Loucy (cell line): ENCODE measurements around the gene SPEM2.

Experiments used
- EZH2phosphoT487 ChIP-seq: fragments of 200-600 bp; IDR thresholded peaks from 2 replicates; pipeline ENCODE4 v1.6.1; 2018; ENCODE audit warnings: antibody characterized with exemption, mild to moderate bottlenecking, moderate library complexity, borderline replicate concordance
- TF ChIP-seq, protein P1 (sequence below): fragments of 200-600 bp; sonication (generic); conservative IDR thresholded peaks from 2 replicates; pipeline ENCODE4 v1.5.1; 2014; ENCODE audit warnings: mild to moderate bottlenecking, antibody characterized with exemption, low read length

DNA sequence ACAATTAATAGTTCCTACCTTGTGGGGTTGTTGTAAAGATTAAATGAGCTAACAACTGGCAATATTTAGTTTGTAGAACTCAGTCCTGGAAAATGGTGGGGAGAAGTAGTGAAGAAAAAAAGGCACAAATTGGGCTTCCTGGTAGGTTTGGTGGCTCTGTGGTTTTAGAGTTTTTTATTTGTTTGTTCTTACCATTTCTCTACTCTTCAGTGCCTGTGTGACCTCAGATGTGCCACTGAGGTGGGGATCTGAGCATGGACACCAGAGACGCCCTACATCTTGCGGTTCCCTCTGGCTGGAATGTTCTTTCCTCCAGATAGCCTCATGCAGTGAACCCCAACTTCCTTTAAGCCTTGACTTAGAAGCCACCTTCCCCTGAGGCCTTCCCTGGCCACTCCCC lies 46.3 kb downstream of the SPEM2 start:
- TF ChIP-seq, protein P1, sequence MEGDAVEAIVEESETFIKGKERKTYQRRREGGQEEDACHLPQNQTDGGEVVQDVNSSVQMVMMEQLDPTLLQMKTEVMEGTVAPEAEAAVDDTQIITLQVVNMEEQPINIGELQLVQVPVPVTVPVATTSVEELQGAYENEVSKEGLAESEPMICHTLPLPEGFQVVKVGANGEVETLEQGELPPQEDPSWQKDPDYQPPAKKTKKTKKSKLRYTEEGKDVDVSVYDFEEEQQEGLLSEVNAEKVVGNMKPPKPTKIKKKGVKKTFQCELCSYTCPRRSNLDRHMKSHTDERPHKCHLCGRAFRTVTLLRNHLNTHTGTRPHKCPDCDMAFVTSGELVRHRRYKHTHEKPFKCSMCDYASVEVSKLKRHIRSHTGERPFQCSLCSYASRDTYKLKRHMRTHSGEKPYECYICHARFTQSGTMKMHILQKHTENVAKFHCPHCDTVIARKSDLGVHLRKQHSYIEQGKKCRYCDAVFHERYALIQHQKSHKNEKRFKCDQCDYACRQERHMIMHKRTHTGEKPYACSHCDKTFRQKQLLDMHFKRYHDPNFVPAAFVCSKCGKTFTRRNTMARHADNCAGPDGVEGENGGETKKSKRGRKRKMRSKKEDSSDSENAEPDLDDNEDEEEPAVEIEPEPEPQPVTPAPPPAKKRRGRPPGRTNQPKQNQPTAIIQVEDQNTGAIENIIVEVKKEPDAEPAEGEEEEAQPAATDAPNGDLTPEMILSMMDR = no peak
- TF ChIP-seq EZH2phosphoT487 = no peak
